Limb (tissue), 2 donors: ENCODE data around the gene SHMT2.
"Not testable (repeated sequence)": the region's sequence is repeated elsewhere in the genome, so short reads cannot be mapped to it uniquely, and the experiment has no call there.

ENCODE experiments used
- DNase-seq, 2 donors: peaks; one replicate each; pipeline ENCODE4 v3.0.0-alpha.2; 2016; ENCODE audit errors: extremely low spot score in 2 of 2

The SHMT2 gene

DNA sequence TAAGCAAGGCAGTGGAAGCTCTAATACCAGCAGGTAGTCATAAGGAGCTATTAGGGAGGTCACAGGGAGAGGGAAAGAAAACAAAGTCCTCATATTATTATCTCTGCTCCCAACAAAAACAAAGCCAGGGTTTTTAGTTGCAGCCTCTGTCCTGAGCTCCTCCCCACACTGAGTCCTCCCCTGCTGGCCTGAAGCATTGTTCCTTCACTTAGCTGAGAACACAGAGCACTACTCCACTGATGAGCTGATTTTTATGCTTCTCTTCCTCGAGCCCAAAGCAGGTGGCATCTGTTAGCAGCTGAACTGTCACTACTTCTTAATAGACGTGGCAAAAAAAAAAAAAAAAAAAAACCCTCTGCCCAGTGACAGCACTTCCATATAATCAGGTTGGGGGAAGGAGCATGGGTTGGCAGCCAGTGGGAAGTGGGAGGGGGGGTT lies 31.9 kb downstream of the SHMT2 start:
- no peak for DNase-seq

DNA sequence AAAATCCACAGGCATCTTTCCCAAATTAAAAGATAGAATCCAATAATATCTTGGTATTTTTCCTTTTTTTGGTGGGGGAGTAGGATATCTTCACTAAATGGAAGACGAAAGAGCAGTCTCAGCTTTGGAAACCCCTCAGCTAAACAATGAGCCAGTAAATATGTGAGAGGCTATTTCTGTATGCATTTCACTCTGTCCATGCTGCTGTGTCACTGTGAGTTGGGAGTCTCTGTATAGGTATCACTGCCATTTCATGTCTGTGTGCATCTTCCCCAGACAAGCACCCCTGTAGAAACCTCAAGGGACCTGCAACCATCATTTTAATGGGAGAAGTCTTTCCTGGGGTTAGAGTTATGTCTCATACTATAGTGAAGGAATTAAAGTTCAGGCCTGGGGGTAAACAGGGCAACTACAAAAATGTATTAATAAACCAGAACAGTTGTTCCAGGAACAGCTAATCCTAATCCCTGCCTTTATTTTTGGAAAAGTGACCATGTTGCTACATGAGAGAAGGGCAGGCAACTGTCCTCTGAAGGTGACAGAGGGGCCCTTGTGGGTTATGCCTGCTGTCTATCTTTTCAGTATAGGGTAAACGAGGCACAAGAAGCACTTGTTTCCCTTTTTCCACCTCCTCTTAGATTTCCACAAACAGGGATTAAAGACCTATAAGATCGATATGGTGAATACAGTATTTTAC lies 32.8 kb downstream of the SHMT2 start:
- DNase-seq: no peak

- DNase-seq: no peak
Observed at GRCh38 chr12:57263096-57263495, 33.6 kb downstream of the SHMT2 start.

DNA sequence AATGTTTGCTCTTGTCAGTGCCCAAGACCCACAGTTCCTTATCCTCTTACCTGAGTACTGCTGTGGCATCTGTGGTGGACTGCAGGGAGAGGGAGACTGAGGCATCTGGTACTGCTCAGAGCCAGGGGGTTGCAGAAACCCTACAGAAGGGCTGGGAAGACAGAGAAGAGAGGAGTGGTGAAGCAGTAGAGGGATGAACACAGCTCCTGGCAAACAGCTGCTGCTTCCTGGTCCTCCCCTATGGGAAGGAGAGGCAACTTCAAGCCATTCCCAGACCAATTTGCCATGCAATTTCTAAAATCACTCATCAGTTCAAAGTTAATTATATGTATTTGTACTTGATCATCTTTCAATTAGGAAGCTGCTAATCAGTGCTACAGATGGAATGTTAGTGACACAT lies 37.2 kb downstream of the SHMT2 start:
- no peak for DNase-seq

GRCh38 chr12:57268264-57268663 lies 38.8 kb downstream of the SHMT2 start:
- DNase-seq: no peak

DNA sequence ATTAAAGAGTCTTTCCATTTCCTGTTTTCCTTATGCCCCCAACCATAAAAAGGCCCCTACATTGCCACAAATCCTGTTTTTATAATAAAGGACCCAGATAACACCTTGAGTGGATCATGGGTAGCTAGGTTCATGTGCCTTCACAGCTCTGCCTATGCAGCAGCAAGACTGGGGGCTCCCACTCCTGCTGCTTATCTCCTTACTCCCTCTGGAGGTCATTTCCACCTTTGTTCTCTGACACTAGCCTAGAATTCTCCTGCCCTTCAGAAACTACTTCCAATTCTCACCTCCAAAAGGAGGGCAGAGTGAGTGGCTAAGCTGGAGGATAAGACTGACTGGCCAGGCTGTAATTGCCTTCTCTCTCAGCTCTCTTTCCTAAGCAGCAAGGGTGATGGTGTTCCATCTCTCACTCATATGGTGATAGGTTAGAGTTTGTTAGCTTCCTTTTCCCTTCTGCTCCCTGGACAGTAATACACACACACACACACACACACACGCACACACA lies 41.5 kb downstream of the SHMT2 start:
- no peak for DNase-seq

GRCh38 chr12:57272337-57273151 lies 43.0 kb downstream of the SHMT2 start:
- DNase-seq: peak in 1 of 2 donors; percentile 32

DNA sequence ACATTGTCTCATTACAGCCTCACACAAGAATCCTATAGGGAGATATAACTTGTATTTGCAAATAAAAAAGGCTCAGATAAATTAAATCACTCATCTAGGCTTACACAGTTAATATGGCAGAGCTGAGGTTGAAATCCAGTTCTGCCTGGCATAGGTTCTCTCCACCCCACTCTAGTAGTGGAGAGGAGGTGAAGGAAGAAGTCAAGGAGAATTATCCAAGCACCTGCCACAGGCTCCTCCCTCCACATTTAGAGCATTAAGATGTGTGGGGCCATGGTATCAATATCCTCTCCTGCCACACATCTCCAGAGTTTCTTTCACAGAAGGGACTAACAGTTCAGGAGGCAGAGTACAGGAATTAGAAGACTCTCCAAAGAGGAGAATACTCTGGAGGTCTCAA lies 44.0 kb downstream of the SHMT2 start:
- DNase-seq: no peak

DNA sequence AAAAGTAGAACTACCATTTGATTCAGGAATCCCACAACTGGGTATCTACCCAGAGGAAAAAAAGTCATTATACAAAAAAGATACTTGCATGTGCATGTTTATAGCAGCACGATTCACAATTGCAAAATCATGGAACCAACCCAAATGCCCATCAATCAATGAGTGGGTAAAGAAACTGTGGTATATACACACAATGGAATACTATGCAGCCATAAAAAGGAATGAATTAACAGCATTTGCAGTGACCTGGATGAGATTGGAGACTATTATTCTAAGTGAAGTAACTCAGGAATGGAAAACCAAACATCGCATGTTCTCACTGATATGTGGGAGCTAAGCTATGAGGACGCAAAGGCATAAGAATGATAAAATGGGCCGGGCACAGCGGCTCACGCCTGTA lies 46.7 kb downstream of the SHMT2 start:
- DNase-seq: not testable (repeated sequence)

DNA sequence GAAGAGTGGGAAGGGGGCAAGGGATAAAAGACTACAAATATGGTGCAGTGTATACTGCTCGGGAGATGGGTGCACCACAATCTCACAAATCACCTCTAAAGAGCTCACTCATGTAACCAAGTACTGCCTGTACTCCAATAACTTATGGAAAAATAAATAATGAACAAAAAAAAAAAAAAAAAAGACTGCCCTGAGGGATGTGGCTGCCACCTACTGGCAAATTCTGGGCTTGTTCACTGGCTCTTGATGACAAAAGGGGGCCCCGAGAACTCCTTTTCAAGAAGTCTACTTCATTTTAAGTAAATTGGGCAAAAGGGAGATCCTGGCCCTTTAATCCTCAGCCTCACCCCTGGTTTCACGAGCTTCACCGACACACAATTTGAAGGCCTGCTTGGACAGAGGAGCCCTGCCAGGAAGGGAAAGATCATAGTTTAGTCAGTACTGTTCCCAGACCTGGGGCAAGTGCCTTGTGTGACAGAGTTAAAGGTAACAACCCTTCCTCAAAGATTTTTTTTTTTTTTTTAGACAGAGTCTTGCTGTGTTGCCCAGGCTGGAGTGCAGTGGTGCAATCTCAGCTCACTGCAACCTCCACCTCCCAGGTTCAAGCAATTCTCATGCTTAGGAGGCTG lies 47.5 kb downstream of the SHMT2 start:
- no peak for DNase-seq

GRCh38 chr12:57278465-57279381 lies 49.2 kb downstream of the SHMT2 start:
- no peak for DNase-seq

GRCh38 chr12:57280211-57281062 lies 50.9 kb downstream of the SHMT2 start:
- no peak for DNase-seq

DNA sequence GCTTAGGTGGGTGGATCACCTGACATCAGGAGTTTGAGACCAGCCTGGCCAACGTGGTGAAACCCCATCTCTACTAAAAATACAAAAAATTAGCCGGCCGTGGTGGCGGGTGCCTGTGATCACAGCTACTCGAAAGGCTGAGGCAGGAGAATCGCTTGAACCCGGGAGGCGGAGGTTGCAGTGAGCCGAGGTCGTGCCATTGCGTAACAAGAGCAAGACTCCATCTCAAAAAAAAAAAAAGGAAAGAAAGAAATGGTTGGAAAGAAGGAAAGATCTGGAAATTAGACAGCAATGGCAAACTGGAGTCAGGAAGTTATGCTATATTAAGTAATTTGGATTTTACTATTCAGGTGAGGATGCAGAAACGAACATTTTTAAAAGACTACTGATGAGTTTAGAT lies 52.6 kb downstream of the SHMT2 start:
- DNase-seq: not testable (repeated sequence)
